GM18870 (cell line): ENCODE results near the gene CPB1.

ENCODE experiments used
- ATAC-seq: cut with Tn5 transposase; IDR thresholded peaks from one replicate; pipeline ENCODE4 v1.9.1; 2021; ENCODE audit warnings: moderate library complexity; ENCODE audit not compliant: unreplicated experiment

The CPB1 gene

DNA sequence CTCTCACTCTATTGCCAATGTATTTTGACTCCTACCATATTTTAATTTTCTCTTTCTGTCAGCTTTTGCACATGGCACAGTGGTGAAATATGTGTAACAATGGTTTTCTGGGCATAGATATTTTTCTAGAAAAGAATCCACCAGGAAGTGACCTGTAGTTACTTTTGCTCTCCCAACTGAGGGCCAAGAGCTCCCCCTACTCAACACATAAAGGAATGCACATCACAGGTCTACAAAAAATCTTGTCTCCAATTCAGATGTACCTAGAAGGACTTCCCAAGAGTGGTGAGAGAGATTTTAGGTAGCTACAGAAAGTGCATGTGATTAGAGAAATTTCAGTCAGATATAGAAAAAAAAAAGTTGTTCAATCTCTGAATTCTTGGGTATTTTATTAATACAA is 53.1 kb downstream of the CPB1 start:
- no peak for ATAC-seq

DNA sequence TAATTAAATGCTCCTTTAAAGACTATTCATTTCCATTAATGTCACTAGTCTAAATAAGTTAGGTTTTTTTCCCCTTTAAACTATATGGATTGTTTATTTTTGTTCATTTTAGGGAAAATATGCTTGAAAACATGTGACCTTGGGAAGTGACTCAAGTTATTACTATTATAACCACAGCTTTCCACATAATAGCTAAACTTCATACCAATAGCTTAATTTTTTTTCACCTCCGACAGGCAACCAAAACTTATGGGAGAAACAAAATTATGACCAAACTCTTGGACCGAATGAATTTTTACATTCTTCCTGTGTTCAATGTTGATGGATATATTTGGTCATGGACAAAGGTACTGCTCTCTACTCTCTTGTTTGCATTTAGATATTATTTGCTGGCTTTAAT is 53.7 kb downstream of the CPB1 start:
- ATAC-seq = no peak

DNA sequence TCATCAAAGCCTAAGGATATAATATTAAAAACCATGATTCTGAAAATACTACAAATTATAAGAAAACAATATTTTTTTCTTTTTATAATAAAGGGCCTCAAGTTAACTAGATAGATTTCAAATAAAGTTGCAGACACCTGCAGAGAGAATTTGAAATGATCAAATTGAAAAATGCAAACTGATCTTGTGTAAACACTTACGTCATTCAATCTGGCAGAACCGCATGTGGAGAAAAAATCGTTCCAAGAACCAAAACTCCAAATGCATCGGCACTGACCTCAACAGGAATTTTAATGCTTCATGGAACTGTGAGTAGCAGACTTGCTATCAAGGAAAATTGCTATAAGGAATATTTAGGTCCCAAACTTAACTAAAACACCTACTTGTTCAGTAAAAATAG is 54.7 kb downstream of the CPB1 start:
- no peak for ATAC-seq

DNA sequence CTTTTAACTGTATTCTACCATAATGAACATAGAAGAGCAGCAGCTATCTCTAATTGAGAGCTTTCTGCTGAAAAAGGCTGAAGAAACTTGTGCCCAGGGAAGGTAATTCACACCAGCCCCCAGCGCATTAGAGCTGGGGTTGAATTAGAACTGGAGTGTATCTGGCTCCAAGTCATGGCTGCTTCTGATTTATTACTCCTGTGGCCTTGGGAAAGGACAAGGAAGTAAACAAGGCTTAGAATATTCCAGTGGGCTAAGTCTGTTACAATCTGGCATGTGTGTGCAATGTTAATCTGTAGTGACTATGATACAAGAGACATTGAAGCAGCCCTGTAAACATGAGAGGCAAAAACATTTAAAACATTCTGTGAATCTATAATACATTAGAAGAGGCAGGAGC is 55.6 kb downstream of the CPB1 start:
- ATAC-seq = no peak

DNA sequence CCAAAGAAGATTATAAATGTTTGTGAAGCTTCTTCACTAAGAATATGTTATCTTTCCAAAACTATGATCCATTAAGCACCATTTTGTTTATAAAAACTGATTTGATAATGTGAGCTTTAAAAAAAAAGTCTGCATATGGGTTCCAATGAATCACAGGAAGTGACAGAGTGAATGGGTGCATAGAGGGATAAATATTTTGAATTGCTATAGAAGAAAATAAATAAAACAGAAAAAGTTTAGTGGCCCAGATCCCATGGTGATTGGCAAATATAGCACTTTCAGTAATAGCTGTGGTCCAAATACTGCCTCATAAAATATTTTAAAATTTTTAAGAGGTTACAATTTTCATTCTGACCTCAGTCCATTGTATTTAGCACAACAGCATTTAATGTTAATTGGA is 56.6 kb downstream of the CPB1 start:
- ATAC-seq = no peak

DNA sequence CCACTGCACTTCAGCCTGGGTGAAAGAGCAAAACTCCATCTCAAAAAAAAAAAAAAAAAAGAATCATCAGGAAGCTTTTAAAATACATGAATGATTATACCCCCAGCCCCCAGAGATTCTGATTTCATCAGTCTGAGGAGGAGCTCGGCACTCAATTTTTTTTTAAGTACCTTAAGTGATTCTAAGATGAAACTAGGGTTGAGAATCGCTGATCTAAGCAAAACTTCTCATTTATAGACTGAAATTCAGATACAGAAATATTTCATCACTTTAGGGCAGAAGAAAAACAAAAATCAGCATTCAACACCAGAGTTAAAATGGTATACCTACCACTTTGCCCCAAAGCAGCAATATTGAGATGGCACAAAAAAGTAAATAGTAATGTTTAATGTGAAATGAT is 62.2 kb downstream of the CPB1 start:
- ATAC-seq = no peak

DNA sequence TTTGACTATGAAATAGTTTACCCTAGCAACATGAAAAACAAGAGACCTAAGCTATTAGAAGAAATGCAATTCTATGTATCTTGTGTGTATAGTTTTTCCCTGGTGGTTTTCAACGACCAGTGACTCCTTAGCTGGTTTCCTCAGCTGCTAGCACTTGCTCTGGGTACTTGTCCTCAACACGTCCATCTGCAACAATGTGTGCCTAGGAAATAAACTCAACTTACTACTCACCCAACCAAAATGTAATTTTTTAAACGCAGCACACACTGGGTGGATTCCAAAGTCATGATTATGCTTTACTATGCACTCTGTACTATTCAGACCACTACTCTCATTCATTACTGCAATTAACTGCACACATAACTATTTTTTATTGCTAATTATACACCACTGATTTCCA is 68.5 kb downstream of the CPB1 start:
- ATAC-seq = no peak

DNA sequence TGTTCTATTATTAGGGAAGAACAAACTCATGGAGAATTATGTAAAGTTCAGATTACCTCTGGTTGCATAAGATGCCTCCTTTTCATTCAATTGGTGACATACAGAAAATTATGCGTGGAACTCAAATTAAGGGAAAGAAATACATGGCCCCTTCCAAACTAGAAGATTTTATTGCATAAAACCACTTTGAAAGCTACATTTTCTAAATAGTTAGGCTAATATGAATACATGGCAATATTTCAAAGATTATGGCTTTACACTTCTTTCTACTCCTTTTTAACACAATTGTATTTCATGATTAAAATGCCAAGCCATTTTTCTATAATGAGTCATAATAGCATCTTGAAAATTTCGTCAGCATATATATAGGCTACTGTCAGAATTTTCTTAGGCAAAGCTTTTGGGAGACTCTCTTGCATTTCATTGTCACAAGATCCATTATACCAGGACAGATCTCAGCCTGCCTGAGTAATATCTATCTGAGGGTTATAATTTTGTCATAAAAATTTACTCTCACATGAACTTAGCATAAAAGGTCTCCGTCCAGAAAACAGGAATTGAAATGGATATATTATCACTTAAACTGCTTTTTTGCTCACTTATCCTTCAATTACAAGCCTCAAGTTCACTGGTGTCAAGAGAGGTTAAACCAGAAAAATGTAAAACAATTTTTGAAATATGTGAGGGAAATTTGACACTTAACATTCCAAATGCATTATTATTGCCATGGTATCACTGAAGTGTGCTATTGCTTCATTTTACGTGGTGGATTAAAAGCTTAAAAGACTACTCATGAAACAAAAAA is 74.6 kb downstream of the CPB1 start:
- no peak for ATAC-seq

DNA sequence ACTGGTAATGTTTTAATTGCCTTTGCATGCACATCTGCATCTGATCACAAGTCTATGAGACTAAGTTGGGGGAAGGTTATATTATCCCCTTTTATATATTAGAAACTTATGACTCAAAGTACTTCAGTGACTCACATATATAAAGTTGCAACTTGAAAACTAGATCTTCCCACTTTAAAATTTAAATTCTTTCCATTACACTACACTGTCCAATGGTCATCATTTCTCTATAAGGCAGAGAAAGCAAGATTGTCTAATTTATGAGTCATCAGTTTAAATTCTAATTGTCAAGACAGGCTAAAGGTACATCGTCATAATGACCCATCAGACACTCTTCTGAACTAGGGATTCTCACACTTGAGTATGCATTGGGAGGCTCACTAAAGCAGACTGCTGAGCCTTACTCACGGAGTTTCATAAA is 75.4 kb downstream of the CPB1 start:
- no peak for ATAC-seq

DNA sequence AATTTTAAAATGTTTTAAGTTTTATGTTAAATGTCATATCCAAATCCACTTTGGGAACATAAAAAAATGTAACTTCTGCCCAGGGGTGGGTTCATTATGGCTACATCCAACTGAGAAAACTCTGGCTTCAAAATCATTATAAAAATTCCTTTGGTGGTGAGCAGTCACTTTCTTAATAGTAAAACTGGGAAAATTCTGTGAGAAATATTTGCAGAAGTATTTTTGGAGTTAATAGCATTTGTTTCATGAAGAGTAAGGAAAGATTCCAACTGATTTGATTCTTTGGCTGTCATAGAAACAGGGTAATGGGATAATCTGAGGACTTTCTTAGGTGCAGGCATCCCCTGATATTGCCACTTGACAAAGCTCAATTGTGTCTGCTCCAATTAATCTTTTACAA is 76.3 kb downstream of the CPB1 start:
- no peak for ATAC-seq

DNA sequence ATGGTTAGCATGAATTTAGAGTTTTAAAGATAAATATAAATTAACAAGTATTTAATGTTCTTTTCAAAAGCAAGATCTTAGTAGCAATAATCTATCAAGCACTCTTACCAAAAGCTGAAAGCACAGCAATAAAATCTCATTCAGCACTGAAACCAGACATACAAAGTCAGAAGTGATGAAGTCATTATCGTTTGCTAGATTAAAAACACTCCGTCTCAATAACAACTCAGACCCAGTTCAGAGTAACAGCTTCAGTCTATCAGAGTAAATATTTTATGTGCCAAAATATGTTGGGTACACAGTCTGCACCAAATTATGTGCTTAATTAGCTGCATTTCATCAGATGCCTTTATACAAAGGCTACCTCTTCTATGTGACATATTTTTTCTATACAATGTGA is 79.1 kb downstream of the CPB1 start:
- no peak for ATAC-seq
